GM12864 (cell line): ENCODE data around the gene SNORC.

Experiments used
- DNase-seq: peaks from one replicate; pipeline ENCODE4 v3.0.0-alpha.2; 2011; ENCODE audit warnings: low read depth
- H3K4me3 ChIP-seq: 2 replicates; pipeline ENCODE4 v1.5.1; 2011; ENCODE audit warnings: mild to moderate bottlenecking, low read depth, low read length, control low read depth
- CTCF ChIP-seq: IDR thresholded peaks from 2 replicates; pipeline ENCODE4 v1.5.1; 2011; ENCODE audit warnings: low read depth, mild to moderate bottlenecking, moderate library complexity, low read length, control low read depth, inconsistent platforms; ENCODE audit errors: missing control alignments

Gene SNORC

GRCh38 chr2:232924433-232924832 is 54.4 kb downstream of the SNORC start:
- no peak overlapping the region for H3K4me3 ChIP-seq
- no peak for DNase-seq
- TF ChIP-seq CTCF = no peak

DNA sequence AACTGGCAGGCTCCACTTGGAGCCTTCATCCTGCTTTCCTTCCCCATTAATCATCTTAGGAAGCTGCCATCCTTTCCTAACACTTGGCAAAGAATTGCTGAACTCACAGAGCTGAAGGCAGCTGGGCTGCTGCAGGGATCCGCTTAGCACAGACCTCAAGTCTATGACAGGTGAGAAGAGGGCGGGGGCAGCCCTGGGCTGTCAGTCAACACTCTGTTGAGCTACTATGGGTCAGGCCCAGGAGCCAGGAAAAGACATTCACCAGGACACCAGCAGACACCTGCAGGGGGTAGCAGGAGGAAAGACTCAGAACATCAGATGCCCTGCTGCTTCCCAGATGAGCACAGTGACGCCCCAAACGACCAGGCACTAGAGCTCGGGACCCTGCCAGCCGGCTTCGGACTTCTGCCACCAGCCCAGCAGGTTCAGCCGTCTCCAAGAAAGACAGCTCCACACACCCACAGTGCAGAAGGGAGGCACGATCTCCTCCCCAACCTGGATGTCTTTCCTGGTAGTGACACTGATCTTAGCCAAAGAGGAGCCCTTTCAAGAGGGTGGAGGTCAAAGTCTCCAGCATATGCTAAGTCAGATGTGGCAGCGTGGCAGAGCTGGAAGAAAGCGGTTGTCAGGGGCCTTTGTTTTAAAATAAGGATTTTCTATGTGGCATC is 55.2 kb downstream of the SNORC start:
- no peak overlapping the region for H3K4me3 ChIP-seq
- DNase-seq = no peak
- TF ChIP-seq CTCF = no peak

GRCh38 chr2:232925821-232926156 is 55.7 kb downstream of the SNORC start:
- DNase-seq = no peak
- no peak for TF ChIP-seq CTCF
- H3K4me3 ChIP-seq = no peak overlapping the region

GRCh38 chr2:232926431-232926939 is 56.4 kb downstream of the SNORC start:
- H3K4me3 ChIP-seq = no peak overlapping the region
- DNase-seq = no peak
- TF ChIP-seq CTCF = no peak

GRCh38 chr2:232927032-232927792 is 57.1 kb downstream of the SNORC start:
- TF ChIP-seq CTCF = no peak
- no peak overlapping the region for H3K4me3 ChIP-seq
- DNase-seq = no peak

DNA sequence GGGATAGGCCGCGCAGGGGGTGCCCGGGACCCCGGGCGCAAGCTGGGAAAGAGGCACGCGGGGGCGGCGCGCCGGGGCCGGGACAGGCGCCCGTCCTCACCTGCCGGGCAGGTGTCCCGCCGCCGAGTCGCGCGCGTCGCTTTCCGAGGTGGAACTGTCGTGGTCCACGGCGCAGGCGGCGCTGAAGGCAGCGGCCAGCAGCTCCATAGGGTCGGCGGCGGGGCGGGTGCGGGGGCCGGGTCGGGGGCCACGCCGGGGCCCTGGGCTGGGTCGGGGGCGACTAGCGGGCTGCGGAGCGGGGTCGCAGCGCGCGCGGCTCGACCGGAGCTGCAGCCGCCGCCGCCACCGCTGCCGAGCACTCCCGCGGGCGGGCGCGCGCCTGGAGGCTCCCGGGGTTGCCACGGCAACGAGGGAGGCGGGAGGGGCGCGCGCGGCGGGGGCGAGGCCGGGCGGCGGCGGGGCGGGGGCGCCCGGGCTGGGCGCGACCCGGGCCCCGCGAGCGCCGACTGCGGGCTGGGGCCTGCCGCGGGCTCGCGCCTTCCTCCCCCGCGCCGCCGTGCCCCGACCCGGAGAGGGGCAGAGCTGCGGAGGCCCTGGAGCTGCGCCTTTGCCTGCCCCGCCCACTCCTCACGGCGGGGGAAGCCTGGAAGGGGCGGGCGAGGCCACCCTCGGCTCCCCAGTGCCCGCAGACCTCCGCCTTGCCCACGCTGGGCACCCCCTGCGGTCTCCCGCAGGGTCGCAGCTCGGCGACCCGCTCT is 57.9 kb downstream of the SNORC start:
- no peak for DNase-seq
- no peak overlapping the region for H3K4me3 ChIP-seq
- no peak for TF ChIP-seq CTCF
